NCI-H446 treated with DMSO at 0.1 percent for 48 hours (cell line): ENCODE results near the gene FOXI3.
"Not testable (repeated sequence)": the region's sequence is repeated elsewhere in the genome, so short reads cannot be mapped to it uniquely, and the experiment has no call there.

ENCODE experiments used
- DNase-seq: peaks from one replicate; lab custom pipeline; 2025; lab: John Stamatoyannopoulos, UW

The FOXI3 gene

DNA sequence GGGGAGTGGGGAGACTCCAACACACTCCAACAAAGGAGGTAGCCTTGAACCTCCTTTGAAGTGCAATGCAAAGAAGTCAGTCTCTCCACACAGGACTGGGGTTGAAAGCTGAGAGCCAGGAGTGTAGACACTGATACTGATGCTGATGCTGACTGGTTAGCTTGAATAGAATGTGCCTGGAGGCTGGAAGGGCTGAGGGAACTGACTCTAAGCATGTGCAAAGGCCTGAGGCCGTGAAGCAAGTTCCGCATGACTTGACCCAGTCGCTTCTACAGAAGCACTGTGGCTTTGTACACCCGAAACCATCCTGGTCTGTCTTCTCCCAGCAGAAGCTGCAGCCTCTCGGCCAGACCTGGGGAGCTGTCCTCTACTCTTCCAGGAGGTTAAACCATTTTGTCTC lies 10.4 kb downstream of the FOXI3 start:
- no peak for DNase-seq

DNA sequence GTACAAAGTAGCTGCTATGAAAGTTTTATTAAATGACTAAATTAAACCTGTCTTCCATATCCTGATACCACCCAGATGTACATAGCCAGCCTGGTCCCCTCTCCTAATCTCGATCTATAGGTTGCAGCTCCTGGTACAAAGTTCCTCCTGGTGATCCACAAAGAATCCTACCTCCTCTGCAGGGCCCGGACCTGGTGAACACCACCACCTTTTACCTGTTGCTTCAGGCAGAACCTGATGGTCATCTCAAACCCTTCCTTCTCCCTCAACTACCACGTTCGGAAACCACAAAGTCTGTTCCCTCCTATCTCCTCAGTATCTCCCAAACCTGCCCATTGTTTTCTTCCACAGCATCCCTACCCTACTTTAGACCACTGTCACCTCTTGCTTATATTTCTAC lies 15.5 kb downstream of the FOXI3 start:
- no peak for DNase-seq

DNA sequence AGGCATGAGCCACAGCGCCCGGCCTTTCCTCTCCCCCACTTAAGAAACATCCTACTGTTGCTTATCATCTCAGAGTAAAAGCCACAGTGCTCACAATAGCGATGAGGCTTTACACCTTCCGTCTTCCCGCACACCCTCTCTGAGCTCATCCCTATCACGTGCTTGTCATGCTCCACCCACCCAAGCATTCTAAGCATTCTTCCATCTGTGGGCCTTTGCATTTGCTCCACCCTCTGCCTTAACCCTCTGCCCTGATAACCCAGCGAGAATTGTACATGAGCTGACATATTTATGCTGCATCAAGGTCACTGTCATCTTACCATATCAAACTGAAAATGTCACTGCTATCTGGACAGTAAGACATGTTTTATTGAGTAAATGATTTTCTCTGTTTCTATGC lies 22.6 kb downstream of the FOXI3 start:
- DNase-seq: no peak

DNA sequence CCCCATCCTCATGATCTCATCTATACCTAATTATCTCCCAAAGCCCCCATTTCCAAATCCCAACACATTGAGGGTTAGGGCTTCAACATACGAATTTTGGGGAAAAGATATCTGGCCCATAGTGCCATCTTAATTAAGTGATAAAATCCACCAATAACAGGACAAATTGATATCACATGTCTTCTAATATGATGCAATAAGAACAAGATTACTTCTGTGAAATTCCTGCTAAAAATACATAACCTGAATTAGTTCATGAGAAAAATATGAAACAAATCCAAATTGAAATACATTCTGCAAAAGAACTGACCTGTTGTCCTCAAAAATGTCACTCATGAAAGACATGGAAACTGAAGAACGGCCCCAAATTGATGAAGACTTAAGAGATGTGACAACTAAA lies 28.8 kb downstream of the FOXI3 start:
- no peak for DNase-seq

DNA sequence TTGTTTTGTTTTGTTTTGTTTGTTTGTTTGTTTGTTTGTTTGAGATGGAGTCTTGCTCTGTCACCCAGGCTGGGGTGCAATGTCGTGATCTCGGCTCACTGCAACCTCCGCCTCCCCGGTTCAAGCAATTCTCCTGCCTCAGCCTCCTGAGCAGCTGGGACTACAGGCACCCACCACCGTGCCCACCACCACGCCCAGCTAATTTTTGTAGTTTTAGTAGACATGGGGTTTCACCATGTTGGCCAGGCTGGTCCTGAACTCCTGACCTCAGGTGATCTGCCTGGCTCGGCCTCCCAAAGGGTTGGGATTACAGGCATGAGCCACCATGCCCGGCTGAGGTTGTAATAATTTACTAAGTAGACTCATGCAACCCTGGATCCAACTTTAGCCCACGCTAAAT lies 33.4 kb downstream of the FOXI3 start:
- DNase-seq: not testable (repeated sequence)

DNA sequence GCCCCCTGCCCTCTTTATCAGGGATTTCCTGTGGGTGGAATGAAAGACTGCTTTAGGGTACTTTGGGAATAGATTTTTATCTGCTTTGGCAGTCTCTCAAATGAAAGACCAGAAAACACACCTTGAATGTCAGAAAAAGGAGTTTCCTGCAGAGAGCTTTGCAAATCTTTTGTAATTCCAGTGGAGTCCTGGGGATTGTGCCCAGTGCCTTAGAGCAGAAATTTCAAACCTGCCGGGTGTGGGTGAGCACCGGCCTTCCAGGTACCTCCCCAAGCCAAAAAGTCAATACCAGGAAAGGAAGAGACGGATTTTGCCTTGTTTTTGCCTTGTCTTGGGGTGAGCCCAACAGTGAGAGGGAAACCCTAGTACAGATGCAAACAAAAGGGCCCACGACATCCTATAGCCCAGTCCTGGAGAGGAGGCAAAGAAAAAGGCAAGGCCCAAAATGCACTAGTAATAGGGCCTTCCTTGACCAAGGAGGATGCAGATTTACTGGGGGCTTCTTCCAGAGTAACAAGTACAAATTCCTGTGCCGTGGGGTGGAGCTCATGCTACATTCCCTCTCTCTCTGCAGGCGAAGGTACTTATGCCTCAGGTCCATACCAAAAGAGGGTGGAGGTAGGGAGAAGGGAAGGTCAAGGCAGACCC lies 36.4 kb downstream of the FOXI3 start:
- no peak for DNase-seq

DNA sequence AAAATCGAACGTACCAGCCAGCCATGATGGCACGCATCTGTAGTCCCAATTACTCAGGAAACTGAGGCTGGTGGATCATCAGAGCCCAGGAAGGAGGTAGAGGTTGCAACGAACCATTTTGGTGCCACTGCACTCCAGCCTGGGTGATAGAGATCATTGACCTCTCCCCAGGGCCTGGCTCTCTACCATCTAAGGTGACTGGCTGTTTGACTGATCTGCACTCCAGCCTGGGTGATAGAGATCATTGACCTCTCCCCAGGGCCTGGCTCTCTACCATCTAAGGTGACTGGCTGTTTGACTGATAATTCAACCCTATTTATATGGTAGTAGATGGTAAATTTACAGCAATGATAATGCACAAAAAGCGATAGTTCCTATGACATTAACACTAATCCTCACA lies 43.6 kb downstream of the FOXI3 start:
- DNase-seq: not testable (repeated sequence)

DNA sequence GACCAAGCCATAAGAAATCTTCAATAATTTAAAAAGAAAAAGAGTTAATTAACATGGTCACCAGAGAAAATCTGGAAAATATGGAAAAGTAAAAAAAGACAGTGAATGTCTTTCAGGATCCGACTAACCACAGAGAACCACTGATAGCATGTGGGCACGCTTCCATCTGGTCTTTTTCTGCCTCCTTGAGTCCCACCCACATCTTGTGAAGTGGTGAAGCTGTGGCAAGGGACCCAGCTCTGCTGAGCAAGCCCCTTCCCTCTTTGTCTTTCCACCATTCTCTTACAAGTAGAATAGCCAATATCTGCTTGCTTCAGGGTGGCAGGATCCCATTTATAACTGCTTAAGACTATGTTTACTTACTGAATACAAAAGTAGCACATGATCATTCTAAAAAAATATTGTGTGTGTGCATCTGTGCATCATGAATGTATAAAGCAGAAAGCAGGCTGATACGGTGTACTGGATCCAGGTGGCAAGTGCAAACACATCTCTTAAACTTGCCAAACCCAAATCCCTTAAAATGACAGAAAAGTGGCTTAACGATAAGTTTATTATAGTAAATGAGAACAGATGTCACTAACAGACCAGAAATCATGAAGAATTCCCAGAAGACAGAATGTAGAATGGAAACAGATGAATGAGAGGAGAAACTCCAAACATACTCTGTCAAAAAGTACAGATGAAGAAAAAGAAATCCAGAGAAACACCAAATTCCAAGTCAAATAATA lies 52.3 kb downstream of the FOXI3 start:
- DNase-seq: no peak

DNA sequence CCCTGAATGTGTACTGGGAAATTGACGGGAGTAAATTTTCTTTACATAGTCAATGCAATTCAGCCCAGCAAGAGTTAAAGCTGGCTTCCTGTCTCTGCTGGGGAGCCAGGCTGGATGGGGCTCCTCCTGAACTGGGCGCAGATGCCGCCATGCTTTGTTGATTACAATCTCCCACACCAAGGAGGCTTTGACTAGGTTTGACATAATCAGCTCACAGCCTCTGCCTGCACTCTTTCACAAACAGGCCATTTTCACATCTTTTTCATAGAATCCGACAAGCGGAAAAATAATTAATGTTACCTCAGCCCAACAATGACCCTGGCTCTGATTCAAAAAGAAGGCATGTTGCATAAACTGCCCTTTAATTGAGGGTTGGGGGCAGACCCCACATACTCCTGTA lies 54.3 kb downstream of the FOXI3 start:
- no peak for DNase-seq
